Sigmoid colon (tissue), 4 donors: ENCODE data around the gene CRACR2B.

Experiments used
- EP300 ChIP-seq, 4 donors: sonication (generic); formaldehyde crosslinking; IDR thresholded peaks; one replicate each; pipeline ENCODE4 v1.6.1; 2017; ENCODE audit warnings: antibody characterized with exemption in 4 of 4
- POLR2A ChIP-seq, 2 donors: fragments of 450-650 bp; IDR thresholded peaks; one replicate each; pipeline ENCODE4 v1.6.1; 2016; ENCODE audit warnings: antibody characterized with exemption in 2 of 2, mild to moderate bottlenecking in 2 of 2, moderate library complexity in 2 of 2
- POLR2AphosphoS5 ChIP-seq, 4 donors: sonication (generic); formaldehyde crosslinking; IDR thresholded peaks; one replicate each; pipeline ENCODE4 v1.6.1; 2017; ENCODE audit warnings: antibody characterized with exemption in 4 of 4
- TF ChIP-seq, protein P1 (sequence below), 4 experiments: fragments of 450-650 bp in 3 of 4; fragments of 200-600 bp in 1 of 4; IDR thresholded peaks; one replicate each; pipeline ENCODE4 v1.5.1; 2016 to 2019; ENCODE audit warnings: antibody characterized with exemption in 4 of 4, mild to moderate bottlenecking in 3 of 4, moderate library complexity in 2 of 4

DNA sequence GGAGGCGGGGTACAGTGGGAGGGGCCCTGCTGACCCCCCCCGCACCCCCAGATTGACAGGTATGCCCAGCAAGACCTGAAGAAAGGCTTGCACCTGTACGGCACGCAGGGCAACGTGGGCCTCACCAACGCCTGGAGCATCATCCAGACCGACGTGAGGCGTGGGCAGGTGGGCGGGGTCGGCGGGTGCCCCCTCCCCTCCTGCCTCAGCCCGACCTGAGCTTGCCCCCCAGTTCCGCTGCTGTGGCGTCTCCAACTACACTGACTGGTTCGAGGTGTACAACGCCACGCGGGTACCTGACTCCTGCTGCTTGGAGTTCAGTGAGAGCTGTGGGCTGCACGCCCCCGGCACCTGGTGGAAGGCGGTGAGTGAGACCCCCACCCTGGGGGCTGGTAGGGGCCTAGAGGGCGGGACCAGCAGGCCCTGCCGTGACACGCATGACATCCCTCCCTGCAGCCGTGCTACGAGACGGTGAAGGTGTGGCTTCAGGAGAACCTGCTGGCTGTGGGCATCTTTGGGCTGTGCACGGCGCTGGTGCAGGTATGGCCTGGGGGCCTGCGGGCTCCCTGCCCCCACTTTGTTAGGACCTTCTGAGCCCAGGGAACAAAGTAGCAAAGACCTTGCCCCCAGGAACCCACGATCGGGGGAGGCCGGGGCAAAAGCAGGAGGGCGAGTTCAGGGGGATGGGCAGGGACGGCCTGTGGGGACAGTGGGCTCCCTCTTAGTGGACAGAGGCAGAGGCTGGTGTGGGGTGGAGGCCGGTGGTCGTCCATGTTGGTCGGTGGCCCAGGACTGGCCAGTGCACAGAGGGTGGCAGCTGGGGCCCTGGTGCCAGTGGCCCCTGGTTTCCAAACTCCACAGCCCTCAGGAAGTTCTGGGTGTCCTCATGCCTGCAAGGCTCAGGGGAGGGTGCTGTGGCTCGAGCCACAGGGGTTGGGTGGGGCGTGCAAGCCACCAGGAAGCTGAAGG, 38.0 kb downstream of the CRACR2B start:
- TF ChIP-seq POLR2AphosphoS5 (IDR thresholded peaks at IDR 0.05) (no peak), POLR2A (IDR thresholded peaks at IDR 0.05) (no peak), EP300 (IDR thresholded peaks at IDR 0.05) (no peak)
- TF ChIP-seq, protein P1, sequence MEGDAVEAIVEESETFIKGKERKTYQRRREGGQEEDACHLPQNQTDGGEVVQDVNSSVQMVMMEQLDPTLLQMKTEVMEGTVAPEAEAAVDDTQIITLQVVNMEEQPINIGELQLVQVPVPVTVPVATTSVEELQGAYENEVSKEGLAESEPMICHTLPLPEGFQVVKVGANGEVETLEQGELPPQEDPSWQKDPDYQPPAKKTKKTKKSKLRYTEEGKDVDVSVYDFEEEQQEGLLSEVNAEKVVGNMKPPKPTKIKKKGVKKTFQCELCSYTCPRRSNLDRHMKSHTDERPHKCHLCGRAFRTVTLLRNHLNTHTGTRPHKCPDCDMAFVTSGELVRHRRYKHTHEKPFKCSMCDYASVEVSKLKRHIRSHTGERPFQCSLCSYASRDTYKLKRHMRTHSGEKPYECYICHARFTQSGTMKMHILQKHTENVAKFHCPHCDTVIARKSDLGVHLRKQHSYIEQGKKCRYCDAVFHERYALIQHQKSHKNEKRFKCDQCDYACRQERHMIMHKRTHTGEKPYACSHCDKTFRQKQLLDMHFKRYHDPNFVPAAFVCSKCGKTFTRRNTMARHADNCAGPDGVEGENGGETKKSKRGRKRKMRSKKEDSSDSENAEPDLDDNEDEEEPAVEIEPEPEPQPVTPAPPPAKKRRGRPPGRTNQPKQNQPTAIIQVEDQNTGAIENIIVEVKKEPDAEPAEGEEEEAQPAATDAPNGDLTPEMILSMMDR (IDR thresholded peaks at IDR 0.05), result no peak
